ENCODE data around the gene DUSP28.

DNA sequence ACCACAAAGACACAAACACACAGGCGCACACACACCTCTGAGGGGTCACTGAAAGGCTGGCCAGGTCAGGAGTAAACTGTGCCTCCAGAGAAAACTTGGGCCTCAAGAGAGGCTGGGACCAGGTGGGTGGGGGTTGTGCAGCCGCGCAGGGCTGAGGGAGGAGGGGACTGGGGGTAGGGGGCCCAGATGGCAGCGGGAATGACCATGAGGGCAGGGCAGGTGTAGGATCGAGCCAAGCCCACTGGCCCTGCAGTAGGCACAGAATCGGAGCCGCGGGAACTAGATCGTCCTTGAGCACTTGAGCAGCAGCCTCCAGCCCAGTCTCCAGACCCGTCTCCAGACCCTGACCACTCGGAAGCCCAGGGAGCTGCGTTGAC, 39.2 kb upstream of the DUSP28 start:
- TF ChIP-seq, protein P1, sequence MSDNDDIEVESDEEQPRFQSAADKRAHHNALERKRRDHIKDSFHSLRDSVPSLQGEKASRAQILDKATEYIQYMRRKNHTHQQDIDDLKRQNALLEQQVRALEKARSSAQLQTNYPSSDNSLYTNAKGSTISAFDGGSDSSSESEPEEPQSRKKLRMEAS (IDR thresholded peaks at IDR 0.05): no peak
- TF ChIP-seq, protein P2, sequence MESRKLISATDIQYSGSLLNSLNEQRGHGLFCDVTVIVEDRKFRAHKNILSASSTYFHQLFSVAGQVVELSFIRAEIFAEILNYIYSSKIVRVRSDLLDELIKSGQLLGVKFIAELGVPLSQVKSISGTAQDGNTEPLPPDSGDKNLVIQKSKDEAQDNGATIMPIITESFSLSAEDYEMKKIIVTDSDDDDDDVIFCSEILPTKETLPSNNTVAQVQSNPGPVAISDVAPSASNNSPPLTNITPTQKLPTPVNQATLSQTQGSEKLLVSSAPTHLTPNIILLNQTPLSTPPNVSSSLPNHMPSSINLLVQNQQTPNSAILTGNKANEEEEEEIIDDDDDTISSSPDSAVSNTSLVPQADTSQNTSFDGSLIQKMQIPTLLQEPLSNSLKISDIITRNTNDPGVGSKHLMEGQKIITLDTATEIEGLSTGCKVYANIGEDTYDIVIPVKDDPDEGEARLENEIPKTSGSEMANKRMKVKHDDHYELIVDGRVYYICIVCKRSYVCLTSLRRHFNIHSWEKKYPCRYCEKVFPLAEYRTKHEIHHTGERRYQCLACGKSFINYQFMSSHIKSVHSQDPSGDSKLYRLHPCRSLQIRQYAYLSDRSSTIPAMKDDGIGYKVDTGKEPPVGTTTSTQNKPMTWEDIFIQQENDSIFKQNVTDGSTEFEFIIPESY (IDR thresholded peaks at IDR 0.05): no peak
- TF ChIP-seq CTCF (IDR thresholded peaks at IDR 0.05; ENCODE audit: low read depth, low read length, missing input control): no peak
- TF ChIP-seq RAD21 (IDR thresholded peaks at IDR 0.05): no peak
- no peak for TF ChIP-seq EGR1 (IDR thresholded peaks at IDR 0.05; ENCODE audit: low read depth in 2 of 2)
- TF ChIP-seq YY1 (IDR thresholded peaks at IDR 0.05): no peak
- TF ChIP-seq, protein P3, sequence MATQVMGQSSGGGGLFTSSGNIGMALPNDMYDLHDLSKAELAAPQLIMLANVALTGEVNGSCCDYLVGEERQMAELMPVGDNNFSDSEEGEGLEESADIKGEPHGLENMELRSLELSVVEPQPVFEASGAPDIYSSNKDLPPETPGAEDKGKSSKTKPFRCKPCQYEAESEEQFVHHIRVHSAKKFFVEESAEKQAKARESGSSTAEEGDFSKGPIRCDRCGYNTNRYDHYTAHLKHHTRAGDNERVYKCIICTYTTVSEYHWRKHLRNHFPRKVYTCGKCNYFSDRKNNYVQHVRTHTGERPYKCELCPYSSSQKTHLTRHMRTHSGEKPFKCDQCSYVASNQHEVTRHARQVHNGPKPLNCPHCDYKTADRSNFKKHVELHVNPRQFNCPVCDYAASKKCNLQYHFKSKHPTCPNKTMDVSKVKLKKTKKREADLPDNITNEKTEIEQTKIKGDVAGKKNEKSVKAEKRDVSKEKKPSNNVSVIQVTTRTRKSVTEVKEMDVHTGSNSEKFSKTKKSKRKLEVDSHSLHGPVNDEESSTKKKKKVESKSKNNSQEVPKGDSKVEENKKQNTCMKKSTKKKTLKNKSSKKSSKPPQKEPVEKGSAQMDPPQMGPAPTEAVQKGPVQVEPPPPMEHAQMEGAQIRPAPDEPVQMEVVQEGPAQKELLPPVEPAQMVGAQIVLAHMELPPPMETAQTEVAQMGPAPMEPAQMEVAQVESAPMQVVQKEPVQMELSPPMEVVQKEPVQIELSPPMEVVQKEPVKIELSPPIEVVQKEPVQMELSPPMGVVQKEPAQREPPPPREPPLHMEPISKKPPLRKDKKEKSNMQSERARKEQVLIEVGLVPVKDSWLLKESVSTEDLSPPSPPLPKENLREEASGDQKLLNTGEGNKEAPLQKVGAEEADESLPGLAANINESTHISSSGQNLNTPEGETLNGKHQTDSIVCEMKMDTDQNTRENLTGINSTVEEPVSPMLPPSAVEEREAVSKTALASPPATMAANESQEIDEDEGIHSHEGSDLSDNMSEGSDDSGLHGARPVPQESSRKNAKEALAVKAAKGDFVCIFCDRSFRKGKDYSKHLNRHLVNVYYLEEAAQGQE (IDR thresholded peaks at IDR 0.05): no peak
- TF ChIP-seq RXRA (IDR thresholded peaks at IDR 0.05): no peak
- TF ChIP-seq TAF1 (conservative IDR thresholded peaks at IDR 0.05): no peak
- no peak for TF ChIP-seq GABPA (IDR thresholded peaks at IDR 0.05 in 1 of 2, conservative IDR thresholded peaks at IDR 0.05 in 1 of 2)
- TF ChIP-seq FOXA1 (IDR thresholded peaks at IDR 0.05): no peak
- TF ChIP-seq, protein P4, sequence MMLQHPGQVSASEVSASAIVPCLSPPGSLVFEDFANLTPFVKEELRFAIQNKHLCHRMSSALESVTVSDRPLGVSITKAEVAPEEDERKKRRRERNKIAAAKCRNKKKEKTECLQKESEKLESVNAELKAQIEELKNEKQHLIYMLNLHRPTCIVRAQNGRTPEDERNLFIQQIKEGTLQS (IDR thresholded peaks at IDR 0.05): no peak
- no peak for TF ChIP-seq SP1 (IDR thresholded peaks at IDR 0.05)
- TF ChIP-seq JUND (IDR thresholded peaks at IDR 0.05): no peak
